Fibroblast of the aortic adventitia (primary cell): ENCODE measurements around the gene CACNA2D2. TPM values are rescaled to one million over a fixed set of nuclear protein-coding genes. Genes with fewer than 3 reads are reported as not detected.

ENCODE experiments used
- DNase-seq: peaks from one replicate; pipeline ENCODE4 v3.0.0-alpha.2; 2010; ENCODE audit warnings: low read depth
- H3K4me3 ChIP-seq: 2 replicates; pipeline ENCODE4 v1.5.1; 2011; ENCODE audit warnings: low read depth, mild to moderate bottlenecking, control low read depth, low read length, moderate library complexity
- total RNA-seq: library from RNA; depleted of rRNA; stranded (reverse); fragments of >200 nt; gene quantifications from 2 replicates; pipeline ENCODE4 v1.2.3, GENCODE V29; 2012; ENCODE audit warnings: low replicate concordance
- TF ChIP-seq, protein P1 (sequence below): IDR thresholded peaks from 2 replicates; pipeline ENCODE4 v1.5.1; 2011; ENCODE audit warnings: mild to moderate bottlenecking, low read length, control low read depth, inconsistent platforms; ENCODE audit not compliant: insufficient read depth

The CACNA2D2 gene
- total RNA-seq, 1 donor: not detected

DNA sequence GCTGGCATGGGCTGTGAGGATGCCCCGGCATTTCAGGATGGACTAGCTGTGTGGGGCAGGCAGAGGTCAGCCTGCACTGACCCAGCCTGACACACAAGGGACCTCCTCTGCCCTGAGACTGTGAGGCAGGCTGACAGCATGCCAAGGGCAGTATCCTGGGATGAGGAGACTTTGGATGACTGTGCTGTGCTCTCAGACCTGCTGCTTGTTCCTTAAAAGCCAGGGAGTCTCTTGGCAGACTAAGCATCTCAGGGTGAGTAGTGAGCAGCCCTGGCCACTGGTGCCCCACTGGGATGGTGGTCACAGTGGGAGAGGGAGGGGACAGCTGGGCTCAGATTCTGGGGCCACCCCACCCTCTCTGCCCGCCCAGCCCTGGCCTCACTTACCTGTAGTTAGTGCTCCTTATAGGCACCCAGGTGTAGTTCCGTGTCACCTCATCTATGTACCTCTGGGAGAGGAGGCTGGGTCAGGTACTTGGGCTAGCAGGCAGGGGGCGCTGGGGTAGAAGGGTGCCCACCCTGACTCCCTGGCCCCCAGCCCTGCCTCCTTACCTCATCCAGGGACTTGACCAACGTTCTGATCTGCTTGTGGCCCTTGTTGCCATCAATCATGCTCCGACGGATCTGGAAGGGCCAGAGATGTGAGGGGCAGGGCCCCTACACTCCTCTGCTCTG, 128.0 kb downstream of the CACNA2D2 start:
- TF ChIP-seq, protein P1, sequence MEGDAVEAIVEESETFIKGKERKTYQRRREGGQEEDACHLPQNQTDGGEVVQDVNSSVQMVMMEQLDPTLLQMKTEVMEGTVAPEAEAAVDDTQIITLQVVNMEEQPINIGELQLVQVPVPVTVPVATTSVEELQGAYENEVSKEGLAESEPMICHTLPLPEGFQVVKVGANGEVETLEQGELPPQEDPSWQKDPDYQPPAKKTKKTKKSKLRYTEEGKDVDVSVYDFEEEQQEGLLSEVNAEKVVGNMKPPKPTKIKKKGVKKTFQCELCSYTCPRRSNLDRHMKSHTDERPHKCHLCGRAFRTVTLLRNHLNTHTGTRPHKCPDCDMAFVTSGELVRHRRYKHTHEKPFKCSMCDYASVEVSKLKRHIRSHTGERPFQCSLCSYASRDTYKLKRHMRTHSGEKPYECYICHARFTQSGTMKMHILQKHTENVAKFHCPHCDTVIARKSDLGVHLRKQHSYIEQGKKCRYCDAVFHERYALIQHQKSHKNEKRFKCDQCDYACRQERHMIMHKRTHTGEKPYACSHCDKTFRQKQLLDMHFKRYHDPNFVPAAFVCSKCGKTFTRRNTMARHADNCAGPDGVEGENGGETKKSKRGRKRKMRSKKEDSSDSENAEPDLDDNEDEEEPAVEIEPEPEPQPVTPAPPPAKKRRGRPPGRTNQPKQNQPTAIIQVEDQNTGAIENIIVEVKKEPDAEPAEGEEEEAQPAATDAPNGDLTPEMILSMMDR: no peak
- no peak overlapping the region for H3K4me3 ChIP-seq
- no peak for DNase-seq

DNA sequence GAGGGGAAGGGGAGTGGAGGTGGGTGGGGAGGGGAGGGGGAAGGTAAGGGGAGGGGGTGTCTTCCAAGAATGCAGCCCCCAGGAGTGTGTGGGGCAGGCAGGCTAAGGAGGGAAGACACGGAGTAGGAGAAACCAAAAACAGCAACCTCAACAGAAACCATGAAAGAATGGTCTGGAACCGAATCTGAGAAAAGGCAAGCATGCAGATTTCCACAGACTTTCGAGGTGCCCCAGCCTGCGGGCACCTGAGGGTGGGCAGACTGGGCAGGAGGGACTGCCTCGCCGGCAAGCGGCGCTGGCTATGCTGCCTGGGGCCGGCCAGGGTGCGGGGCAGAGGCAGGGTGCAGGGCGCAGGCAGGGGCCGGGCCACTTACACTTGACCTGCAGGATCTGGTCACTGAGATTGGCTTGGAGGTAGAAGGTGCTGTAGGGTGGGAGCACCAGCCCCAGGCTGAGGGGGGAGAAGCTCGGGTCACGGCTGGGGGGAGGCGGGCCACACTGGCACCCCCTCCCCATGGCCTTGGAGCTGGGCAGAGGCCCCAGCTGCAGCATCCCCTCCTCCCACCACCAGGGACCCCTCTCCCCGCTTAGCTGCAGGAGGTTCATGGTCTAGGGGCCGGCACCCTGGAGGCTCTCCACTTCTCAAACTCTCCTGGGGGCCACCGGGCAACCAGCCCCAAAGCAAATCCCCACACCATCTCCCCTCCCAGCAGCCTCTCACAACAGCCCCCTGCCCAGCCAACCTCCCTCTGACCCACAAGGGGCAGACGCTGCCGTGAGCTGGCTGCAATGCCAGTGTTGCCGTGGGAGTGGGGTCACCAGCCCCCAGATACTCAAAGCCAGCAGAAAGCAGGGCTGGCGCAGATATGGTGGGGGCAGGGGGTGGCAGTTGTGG, 128.8 kb downstream of the CACNA2D2 start:
- no peak overlapping the region for H3K4me3 ChIP-seq
- DNase-seq: no peak
- TF ChIP-seq, protein P1: no peak

DNA sequence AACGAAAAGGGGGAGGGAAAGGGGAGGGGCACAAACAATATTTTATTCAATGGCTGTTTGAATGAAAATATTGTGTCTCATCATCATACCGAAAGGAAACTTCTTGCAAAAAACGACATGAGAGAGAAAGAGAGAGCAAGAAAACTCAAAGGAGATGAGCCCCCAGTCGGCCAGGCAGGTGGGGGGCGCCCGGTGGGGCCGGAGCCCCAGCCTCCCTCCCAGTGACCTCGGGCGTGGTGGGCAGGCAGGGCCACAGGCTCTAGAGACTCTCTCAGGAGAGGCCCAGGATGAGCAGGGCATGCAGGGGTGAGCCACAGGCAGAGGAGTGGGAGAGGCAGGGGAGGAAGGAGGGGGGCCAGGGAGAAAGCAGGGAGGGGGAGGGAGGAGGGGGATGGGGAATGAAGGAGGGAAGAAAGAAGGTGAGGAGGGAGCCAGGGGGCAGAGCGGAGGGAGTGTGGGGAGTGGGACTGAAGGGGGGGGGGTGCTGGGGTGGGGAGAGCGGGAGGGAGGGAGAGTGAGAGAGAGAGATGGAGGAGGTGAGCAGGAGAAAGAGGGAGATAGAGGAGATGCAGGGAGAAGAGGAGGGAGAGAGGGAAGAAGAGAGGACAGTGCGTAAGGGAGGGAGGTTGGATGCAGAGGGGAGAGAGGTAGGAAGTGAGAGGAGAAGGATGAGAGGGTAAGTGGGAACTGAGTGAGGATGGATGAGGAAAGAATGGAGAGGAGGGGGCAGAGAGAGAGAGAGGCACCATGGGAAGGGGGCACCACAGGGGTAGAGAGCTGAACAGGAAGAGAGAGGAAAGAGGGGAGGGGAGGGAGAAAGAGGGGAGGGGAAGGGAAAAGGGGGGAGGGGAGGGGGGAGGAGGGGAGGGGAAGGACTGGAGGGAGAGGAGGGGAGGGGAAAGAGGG, 130.0 kb downstream of the CACNA2D2 start:
- no peak for DNase-seq
- TF ChIP-seq, protein P1: no peak

DNA sequence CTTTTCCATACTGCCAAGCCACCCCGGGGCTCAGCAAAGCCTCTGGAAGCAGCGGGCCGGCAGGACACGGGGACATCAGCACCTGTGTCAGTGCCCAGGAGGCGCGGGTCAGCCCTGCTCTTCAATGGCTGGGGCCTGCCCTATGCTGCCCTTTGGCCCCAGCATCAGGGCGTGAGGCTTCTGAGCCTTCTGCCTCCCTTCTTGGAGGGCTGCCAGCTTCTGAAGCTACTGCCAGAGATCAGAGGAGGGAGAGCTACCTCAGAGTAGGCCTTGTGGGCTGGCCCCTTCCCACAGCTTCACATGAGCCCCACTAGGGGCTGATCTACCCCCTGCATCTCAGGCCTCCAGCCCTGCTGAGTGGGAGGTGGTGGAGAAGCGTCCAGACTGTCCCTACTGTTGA, 131.1 kb downstream of the CACNA2D2 start:
- no peak overlapping the region for H3K4me3 ChIP-seq
- DNase-seq: no peak
- TF ChIP-seq, protein P1: no peak

More for the DNA sequence above, 130.0 kb downstream of the CACNA2D2 start:
- no peak overlapping the region for H3K4me3 ChIP-seq

DNA sequence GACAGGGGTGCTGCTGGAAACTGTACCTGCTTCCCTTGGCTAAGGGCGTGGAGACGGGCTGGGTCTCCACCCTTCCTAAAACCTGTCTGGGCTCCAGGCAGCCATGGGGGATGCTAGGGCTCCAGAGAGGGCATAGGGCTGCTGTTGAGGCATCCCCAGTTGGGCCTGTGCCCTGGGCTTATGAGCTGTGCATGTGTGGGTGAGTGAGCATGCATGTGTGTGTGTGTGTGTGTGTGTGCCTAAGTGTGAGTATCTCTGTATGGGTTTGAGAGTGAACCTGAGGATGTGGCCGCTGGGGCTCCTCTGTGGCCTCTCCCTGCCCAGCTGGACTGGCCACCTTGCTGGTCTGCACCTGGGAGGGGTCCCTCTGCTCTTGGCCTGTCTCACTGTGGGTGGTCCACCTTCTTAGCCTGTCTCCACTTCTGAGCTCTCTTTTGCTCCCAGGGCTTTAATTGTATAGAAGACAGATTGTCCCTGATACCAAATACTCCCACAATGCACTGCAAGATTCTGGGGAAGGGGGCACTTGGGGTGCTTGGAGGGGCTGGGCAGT, 132.2 kb downstream of the CACNA2D2 start:
- peak; percentile 28 for DNase-seq
- no peak overlapping the region for H3K4me3 ChIP-seq
- TF ChIP-seq, protein P1: no peak

DNA sequence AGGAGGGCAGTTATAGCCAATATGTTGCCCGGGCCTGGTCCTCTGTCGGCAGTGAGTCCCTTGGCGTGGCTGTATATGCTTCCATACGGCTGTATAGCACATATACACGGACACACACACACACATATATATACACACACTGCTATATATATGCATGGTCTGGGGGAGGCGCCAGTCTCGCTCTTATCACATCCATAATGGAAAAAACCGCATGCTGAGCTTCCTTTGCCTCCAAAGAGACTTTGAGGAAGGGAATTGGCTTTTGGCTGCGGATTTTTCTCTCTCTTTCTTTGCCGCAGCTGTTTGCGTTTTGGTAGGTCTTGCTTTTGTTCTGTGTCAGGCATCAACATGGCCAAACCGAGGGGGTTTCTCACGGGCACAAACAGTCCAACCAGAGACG, 132.8 kb downstream of the CACNA2D2 start:
- TF ChIP-seq, protein P1: no peak
- no peak for DNase-seq
- H3K4me3 ChIP-seq: no peak overlapping the region
